ENCODE results near the gene SCAMP3.

DNA sequence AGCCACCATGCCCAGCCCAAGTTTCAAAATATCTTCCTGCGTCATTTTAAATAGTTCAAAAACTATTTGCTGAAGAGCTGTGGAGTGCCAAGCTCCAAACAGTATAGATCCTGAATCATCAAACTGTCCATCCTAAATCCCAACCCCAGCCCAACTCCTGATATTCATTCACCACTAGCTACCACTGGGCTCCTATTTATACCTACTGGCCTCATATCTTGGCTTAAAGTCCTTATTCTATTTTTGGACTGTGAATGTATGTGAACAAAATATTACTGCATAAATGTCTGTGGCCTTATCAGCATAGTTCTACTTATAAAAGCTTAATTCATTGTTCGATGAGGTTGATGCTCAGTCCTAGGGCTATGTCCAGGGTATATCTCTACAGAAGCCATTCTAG lies 5.2 kb upstream of the SCAMP3 start:
- TF ChIP-seq, protein P1, sequence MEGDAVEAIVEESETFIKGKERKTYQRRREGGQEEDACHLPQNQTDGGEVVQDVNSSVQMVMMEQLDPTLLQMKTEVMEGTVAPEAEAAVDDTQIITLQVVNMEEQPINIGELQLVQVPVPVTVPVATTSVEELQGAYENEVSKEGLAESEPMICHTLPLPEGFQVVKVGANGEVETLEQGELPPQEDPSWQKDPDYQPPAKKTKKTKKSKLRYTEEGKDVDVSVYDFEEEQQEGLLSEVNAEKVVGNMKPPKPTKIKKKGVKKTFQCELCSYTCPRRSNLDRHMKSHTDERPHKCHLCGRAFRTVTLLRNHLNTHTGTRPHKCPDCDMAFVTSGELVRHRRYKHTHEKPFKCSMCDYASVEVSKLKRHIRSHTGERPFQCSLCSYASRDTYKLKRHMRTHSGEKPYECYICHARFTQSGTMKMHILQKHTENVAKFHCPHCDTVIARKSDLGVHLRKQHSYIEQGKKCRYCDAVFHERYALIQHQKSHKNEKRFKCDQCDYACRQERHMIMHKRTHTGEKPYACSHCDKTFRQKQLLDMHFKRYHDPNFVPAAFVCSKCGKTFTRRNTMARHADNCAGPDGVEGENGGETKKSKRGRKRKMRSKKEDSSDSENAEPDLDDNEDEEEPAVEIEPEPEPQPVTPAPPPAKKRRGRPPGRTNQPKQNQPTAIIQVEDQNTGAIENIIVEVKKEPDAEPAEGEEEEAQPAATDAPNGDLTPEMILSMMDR (IDR thresholded peaks at IDR 0.05): no peak
- no peak for TF ChIP-seq POLR2A (IDR thresholded peaks at IDR 0.05)

All from body of pancreas (tissue), 4 donors.